ENCODE results near the gene CRYBG2. TPM values are rescaled to one million over a fixed set of nuclear protein-coding genes. Genes with fewer than 3 reads are reported as not detected.

CRYBG2 gene
- total and polyA plus RNA-seq, 2 of the 13 experiments (the other 11 are each of a cell fraction or from before 2014, with no cell fraction given) = 1.3 to 2.9 TPM

GRCh38 chr1:26322042-26322331 is 31.9 kb downstream of the CRYBG2 start:
- Histone ChIP-seq H3K27ac (ENCODE audit: extremely low read length, insufficient read depth, low read length) (no peak overlapping the region), H3K9me3 (ENCODE audit: low read length) (no peaks in the 10 kb centered on the region), H4K20me1 (ENCODE audit: insufficient read depth, low read length) (no peaks in the 10 kb centered on the region), H3K27me3 (ENCODE audit: control insufficient read depth in 1 of 2, insufficient read depth in 2 of 2, low read length in 2 of 2) (no peaks in the 10 kb centered on the region), H3K4me1 (ENCODE audit: insufficient read depth, low read length) (no peaks in the 10 kb centered on the region), H3K9ac (ENCODE audit: insufficient read depth, low read depth, low read length) (no peak overlapping the region), H3K4me2 (ENCODE audit: low read depth, low read length) (no peak overlapping the region), H3K4me3 (replicated peaks in 1 of 3; ENCODE audit: insufficient read depth in 1 of 3, low read depth in 2 of 3, low read length in 3 of 3) (no peak overlapping the region), H3K79me2 (ENCODE audit: insufficient read depth, low read length) (no peaks in the 10 kb centered on the region), H2AFZ (ENCODE audit: low read length) (no peak overlapping the region), H3K36me3 (replicated peaks in 1 of 2; ENCODE audit: control insufficient read depth in 1 of 2, insufficient read depth in 2 of 2, low read length in 2 of 2) (no peaks in the 10 kb centered on the region)
- ChIA-PET POLR2A (interaction anchor here (0.8 to 1.1 kb wide), 3 partner anchors 29 to 152 kb away, joined by 3 to 5 read pairs (median 5); partner anchors contain the start of gene ZNF593), CTCF (ENCODE audit: low intra/inter-chr PET ratio, low total read pairs) (interaction anchor here (1.1 to 2.3 kb wide), 4 partner anchors 36 to 132 kb away, joined by 3 to 26 read pairs (median 16); partner anchors contain the start of gene CATSPER4)
- intact Hi-C loops (cut with micrococcal nuclease; ENCODE audit: unreplicated experiment) (no loop called here), in situ Hi-C loops (cut with HindIII; ENCODE audit: extremely low pct_ligation_motif_present, low pct_unique_long_range_greater_than_20kb) (loop anchor here (5.0 kb wide), 2 partner anchors 40 kb away; partner anchors contain the start of gene SH3BGRL3)
- TF ChIP-seq SAFB2 (CRISPR knock-in tag; IDR thresholded peaks at IDR 0.05; ENCODE audit: borderline replicate concordance, low read depth) (no peak), HNF4G (IDR thresholded peaks at IDR 0.05; ENCODE audit: borderline replicate concordance, low read depth, low read length) (no peak), HNF4G (CRISPR knock-in tag; IDR thresholded peaks at IDR 0.05; ENCODE audit: borderline replicate concordance, low read depth) (no peak), ZNF547 (CRISPR knock-in tag; IDR thresholded peaks at IDR 0.05) (no peak), ZNF281 (CRISPR knock-in tag; IDR thresholded peaks at IDR 0.05; ENCODE audit: borderline replicate concordance) (no peak), ZNF530 (CRISPR knock-in tag; IDR thresholded peaks at IDR 0.05; ENCODE audit: low read depth) (no peak), ZFP1 (CRISPR knock-in tag; IDR thresholded peaks at IDR 0.05) (no peak), NCOA1 (CRISPR knock-in tag; IDR thresholded peaks at IDR 0.05) (no peak), SALL1 (CRISPR knock-in tag; IDR thresholded peaks at IDR 0.05) (no peak), RNF219 (CRISPR knock-in tag; IDR thresholded peaks at IDR 0.05) (no peak), GABPA (IDR thresholded peaks at IDR 0.05; ENCODE audit: low read depth, low read length) (no peak), GABPA (CRISPR knock-in tag; IDR thresholded peaks at IDR 0.05; ENCODE audit: low read depth) (no peak), EHMT2 (IDR thresholded peaks at IDR 0.05; ENCODE audit: borderline replicate concordance, low read depth, low read length) (no peak)
- TF ChIP-seq, protein P1, sequence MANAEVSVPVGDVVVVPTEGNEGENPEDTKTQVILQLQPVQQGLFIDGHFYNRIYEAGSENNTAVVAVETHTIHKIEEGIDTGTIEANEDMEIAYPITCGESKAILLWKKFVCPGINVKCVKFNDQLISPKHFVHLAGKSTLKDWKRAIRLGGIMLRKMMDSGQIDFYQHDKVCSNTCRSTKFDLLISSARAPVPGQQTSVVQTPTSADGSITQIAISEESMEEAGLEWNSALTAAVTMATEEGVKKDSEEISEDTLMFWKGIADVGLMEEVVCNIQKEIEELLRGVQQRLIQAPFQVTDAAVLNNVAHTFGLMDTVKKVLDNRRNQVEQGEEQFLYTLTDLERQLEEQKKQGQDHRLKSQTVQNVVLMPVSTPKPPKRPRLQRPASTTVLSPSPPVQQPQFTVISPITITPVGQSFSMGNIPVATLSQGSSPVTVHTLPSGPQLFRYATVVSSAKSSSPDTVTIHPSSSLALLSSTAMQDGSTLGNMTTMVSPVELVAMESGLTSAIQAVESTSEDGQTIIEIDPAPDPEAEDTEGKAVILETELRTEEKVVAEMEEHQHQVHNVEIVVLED (CRISPR knock-in tag; IDR thresholded peaks at IDR 0.05; ENCODE audit: borderline replicate concordance) = no peak
- TF ChIP-seq, protein P2, sequence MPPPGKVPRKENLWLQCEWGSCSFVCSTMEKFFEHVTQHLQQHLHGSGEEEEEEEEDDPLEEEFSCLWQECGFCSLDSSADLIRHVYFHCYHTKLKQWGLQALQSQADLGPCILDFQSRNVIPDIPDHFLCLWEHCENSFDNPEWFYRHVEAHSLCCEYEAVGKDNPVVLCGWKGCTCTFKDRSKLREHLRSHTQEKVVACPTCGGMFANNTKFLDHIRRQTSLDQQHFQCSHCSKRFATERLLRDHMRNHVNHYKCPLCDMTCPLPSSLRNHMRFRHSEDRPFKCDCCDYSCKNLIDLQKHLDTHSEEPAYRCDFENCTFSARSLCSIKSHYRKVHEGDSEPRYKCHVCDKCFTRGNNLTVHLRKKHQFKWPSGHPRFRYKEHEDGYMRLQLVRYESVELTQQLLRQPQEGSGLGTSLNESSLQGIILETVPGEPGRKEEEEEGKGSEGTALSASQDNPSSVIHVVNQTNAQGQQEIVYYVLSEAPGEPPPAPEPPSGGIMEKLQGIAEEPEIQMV (CRISPR knock-in tag; IDR thresholded peaks at IDR 0.05; ENCODE audit: low read depth) = no peak
- no peak for FAIRE-seq
- no peak for DNase-seq (ENCODE audit: low spot score)
- WGBS (ENCODE audit: low lambda C conversion rate) = 70% methylated on average over 10 of the region's 10 CpGs
- no TSS peak for BruUV-seq (replicated peaks)
- ATAC-seq = 0 out of 3 replicates have a peak, but pooled peaks have one; percentile 11
